HG03135 (cell line): ENCODE data around the gene PADI1.

Source experiments
- ATAC-seq: cut with Tn5 transposase; IDR thresholded peaks from one replicate; pipeline ENCODE4 v1.9.1; 2021; ENCODE audit warnings: mild to moderate bottlenecking, moderate library complexity; ENCODE audit not compliant: unreplicated experiment

Gene PADI1

DNA sequence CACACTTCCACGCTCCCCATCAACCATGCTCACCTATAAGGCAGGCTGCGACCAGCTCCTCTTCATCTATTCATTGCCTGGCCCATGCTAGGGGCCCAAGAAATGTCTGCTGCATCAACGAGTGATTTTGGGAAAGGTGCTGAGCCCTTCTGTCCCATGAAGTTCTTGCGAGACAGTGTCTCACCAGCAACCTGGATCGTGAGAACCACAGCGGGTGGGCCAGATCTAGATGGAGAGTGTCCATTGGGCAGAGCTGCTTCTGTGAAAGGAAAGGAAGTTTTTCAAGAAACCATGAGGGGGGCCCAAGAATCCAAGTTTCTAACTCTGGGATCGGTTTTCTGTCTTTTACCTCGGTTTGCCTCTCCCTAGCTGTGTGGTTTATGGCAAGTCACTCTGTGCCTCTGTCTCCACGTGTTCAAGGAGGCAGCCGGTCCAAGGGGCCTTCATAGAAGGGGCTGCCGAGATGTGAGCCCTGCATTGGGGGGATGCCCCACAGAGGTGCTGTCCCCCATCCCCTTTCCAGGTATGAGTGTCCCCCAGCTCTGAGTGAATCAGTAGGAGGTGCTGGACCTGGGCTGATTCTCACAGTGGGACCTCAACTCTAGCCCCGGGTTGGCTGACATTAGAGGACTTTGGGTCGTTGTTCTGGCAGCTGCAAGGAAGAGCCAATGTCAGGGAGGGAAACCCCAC lies 8.3 kb upstream of the PADI1 start:
- no peak for ATAC-seq

DNA sequence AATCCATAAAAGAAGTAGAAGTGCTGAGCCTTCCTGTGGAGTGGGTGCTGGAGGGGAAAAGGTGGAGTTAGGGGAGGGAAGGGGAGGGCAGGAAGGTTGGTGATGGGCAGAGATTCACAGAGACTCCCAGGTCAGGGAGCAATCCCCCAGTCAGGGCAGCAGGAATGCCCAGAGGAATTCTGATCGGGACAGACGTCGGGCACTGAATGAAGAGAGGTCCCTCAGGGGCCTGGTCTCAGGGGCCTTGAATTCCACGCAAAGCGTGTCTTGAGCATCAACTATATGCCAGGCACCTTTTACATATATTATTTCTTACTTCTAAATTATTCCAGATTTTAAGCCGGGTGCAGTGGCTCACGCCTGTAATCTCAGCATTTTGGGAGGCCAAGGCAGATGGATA lies 7.2 kb upstream of the PADI1 start:
- no peak for ATAC-seq

DNA sequence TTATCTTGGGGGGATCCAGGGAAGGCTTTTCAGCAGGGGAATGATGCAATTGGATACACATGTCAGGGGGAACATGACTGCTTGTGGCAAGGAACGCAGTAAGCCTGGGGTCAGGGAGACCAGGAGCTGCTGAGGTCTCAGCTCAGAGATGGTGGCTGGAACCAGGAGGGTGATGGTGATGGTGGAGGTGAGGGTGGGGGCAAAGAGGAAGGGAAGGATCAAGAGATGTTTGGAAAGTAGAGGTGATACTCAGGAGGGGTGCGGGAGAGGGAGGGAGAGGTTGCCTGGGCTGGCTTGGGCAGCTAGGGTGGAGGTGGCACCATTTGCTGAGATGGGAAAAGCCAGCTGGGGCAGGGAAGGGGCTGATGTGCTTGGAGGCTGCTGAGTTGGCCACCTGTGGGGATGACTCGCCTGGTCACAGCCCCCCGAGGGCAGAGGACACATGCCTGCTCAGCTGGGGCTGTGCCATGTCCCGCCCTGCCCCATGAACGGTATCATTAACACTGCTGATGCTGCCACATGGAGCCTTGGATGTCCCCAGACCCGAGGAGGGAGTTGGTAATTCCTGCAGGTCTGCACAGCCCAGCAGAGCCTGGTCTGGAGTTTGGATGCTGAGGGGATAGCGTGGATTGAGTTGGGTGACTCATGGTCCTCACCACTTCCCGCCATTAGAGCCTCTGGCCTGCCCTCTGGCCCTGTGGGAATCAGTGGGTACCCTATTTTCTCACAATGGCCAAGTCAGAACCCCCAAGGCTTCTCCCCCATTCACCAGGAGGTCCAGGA lies 6.3 kb upstream of the PADI1 start:
- no peak for ATAC-seq

DNA sequence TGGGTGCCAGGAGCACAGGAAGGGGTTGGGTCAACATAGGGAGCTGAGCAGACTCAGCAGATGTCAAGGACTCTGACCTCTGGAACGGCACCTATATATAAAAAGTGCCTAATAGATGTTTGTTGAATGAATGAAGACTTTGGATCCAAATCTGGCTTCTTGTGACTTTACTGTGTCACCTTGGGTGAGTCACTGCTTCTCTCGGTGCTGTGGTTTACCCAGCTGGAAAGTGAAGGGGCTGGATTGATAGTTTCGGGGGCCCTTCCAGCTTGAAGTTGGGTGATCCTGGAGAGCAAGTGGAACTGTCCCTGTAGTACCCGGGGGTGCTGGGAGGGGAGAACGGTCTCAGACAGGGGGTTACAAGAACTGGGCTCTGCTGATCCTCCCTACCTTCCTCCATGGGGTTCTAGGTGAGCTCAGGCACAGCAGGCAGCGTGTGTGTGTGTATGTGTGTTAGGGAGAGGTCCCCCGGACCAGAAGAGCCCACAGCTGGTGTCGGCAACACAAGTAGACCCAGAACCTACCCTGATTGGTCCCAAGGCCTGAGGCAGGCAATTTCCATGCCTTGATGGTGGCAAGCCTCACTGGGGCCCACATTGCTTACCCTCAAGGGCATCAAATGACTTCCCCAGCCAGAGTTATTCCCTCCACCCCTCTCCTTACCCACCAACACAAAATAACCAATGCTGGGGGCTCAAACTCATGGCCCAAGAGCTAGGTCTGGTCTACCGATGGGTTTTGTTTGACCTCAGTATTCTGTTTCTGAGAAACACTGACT lies 5.5 kb upstream of the PADI1 start:
- ATAC-seq, result no peak

DNA sequence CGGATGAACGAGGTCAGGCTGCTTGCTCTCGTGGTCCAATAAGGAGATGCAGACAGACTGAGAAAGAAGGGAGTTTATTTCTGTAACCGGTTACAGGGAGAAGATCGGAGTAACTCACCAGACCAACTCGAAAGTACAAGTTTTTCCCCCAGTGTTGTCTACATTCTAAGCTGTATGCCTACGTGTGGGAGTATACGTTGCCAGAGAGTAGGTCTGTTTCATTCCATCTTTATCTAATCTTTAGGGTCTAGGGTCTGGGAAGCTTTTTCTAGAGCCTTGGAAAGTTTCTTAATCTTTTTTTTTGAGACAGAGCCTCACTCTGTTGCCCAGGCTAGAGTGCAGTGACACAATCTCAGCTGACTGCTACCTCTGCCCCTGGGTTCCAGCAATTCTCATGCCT lies 4.7 kb upstream of the PADI1 start:
- ATAC-seq, result no peak

DNA sequence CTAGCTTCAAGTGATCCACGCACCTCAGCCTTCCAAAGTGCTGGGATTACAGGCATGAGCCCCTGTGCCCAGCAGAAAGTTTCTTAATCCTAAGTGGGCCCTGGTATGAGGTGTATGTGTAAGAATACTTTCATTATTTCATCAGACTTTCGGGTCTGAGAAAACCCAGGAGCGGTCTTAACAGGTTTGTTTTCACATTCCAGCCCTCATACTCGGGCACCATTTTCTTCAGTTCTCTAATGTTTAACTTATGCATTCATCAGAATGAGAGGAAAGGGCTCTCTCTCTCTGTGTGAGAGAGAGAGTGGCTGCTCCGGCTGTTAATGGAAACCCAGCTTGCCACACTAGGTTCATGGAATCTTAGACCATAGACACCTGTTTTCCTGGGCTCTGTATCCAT lies 4.2 kb upstream of the PADI1 start:
- no peak for ATAC-seq

DNA sequence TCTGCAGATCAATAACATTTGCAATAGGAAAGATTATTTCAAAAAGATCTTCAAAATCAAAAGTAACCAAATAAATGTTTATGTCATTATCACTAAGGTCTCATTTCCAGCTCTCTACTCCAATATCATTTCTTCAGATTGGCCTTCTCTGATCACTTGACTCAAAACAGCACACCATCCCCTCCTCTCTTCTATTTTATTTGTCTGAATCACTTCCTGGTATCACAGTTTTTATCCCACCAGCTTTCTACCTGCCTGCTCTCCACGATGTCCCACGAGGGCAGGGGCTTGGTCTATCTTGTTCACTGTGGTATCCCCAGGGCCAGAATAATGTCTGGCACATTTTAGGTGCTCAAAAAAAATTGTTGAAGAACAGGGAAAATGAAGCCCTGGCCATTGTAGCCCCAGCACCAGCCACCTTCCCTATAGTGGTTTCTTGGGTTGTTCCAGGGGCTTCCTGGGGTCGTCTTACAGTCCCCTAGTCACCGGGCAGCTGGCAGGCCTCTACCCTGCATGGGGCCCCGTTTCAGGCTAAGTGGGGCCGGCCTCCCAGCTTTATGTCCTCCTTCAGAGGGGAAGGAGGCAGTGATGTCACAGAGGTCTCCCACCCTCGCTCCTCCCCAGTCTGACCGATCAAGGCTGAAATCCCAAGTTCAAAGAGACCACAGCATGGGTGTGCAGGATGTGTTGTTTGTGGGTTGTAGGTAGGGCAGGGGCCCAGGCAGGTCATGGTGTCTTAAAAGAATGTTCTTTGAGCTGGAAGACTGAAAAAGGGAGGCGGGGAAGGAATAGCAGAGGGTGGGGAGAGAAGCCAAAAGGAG lies 3.5 kb upstream of the PADI1 start:
- no peak for ATAC-seq

DNA sequence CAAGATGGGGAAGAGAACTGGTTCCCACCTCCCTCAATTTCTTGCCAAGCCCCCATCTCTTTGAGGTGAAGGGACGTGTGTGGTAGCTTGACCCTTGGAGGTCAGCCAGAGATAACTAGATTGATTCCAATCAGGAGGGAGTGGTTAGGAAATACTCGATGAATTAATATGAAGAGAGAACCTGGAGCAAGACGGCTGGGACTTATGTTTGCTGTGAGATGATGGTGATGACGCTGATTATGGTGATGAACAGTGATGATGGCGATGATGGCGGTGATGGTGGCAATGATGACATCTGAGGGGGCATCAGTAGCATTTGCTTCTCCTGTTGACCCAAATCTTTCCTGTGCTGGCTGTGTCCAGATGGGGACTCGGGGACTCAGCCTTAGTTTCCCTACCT lies 724 bp downstream of the PADI1 start:
- no peak for ATAC-seq

DNA sequence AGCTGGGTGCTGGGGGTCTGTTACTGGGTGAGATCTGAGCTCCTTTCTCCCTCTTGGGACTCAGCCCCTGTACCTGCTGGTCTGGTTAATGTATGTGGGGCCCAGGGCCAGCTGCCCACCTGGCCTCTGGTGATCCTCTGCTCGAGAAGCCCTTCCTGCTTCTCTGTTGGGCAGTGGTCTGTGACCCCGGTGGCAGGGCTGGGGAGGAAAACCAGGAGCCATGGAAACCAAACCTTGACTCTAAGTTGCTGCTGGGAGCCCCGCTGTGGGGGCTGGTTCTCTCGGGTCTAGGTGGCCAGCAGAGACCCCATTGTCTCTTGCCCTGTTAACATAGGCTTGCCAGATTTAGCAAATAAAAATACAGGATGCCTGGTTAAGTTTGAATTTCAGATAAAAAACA lies 1.3 kb downstream of the PADI1 start:
- no peak for ATAC-seq

DNA sequence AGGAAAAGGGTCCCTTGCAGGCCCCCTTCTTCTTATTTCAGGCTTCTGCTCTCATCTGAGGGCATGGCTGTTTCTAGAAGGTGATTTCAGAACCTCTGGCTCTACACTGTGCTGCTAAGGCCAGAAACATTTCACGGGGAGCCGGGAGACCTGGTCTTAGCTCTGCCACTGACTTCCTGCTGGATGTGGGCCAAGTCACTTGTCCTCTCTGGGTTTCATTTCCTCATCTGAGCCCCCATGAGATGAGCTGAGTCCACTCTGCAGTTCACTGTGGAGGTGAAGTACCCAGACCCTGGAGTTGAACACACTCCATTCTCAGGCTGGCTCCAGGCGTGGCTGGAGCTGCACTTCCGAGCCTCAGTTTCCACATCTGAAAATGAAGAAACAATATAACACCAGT lies 2.1 kb downstream of the PADI1 start:
- no peak for ATAC-seq

DNA sequence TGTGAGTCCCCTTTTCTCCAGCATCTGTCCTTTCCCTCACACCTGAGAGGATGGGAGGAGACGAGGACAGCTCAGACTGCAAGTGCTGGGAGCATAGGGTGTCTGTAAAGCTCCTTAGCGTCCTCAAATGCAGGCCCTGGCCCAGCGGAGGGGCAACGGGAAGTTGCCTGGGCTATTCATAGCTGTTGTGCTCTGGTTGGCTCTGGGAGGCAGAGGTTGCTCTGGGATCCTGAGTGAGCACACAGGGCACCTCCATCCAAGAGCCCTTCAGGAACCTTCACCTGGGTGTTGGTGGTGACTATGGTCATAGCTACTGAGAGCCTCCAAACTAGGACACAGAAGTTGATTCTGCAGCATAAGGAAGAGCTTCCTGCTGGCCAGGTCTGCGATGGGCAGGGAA lies 2.6 kb downstream of the PADI1 start:
- ATAC-seq, result no peak

DNA sequence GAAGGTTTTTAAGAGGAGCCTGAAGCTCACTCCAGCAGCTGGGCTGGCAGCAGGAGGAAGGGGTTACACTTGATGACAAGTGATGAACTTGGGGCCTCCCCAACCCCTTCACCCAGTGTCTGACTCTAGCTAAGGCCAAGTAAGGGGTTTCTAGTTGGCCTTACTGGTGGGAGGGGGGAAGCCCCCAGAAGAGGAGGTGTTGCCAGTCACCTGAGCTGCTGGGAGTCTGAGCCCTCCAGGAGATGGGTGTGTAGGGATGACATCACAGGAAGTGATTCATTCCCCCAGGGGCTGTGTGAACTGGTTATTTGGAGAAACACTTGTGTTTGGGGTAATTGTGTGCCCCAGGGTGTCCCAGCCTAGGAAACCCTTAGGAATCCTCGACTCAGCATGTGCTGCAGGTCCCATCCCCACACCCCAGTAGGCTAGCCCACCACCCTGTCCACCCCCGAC lies 3.1 kb downstream of the PADI1 start:
- peak; percentile 42 for ATAC-seq

DNA sequence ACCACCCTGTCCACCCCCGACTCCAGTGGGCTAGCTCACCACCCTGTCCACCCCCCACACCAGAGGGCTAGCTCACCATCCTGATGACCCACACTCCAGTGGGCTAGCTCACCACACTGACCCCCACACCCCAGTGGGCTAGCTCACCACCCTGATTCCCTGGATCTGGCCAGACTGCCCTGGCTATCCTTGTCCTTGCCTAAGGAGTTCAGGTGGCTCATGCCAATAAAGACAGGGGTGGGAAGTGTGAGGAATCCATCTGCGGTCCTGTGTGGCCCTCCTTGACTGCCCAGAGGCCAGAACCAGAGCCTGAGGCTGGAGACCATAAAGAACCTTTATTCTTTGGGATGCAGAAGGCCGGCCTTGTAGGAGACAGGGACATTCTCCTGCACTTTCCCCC lies 3.6 kb downstream of the PADI1 start:
- ATAC-seq, result no peak

DNA sequence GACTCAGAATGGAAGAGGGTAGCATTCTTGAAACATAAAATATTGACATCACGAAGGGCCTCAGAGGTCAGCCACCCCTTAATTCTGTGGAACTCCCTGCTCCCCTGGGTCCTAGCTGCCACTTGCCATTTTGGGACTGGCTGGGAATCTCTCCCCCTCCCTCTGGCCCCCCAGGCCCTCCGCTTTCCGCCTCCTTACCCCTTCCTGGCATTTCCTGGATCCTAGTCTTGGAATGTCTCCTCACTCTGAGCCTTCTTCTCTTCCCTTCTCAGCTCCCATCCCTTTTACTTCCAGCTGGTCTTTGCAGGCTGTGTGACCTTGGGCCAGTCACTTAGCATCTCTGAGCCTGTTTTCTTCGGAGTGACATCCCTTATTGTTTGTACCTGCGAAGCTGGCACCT lies 4.5 kb downstream of the PADI1 start:
- ATAC-seq, result no peak

DNA sequence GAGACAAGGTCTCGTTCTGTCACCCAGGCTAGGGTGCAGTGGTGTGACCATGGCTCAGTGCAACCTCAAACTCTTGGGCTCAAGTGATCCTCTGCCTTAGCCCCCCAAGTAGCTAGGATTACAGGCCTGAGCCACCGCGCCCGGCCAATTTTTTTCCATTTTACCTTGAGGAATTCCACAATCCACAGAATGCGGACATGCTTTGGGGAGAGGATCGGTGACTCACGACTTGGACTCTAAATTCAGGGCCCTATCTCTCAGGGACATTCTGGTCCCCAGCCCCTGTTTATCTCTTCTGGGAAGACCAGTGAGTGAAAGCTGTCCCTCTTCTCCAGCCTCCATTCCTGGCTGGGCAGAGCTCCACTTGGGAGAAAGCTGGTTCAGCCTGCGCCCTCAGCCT lies 5.2 kb downstream of the PADI1 start:
- no peak for ATAC-seq

DNA sequence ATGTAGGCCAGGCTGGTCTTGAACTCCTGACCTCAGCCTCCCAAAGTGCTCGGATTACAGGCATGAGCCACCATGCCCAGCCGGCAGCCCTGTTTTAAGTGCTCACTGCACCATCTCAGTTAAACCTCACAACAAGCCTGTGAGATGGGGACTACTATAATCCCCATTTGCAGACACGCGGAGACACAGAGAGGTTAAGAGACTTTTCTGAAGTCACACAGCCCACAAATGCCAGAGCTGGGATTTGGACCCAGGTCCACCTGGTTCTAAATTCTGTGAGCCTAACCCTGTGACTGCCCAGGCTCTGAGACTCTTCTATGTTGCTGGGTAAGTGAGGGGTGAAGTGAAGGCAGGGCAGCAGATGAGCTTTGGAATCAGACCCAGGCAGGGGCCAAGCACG lies 6.4 kb downstream of the PADI1 start:
- no peak for ATAC-seq

DNA sequence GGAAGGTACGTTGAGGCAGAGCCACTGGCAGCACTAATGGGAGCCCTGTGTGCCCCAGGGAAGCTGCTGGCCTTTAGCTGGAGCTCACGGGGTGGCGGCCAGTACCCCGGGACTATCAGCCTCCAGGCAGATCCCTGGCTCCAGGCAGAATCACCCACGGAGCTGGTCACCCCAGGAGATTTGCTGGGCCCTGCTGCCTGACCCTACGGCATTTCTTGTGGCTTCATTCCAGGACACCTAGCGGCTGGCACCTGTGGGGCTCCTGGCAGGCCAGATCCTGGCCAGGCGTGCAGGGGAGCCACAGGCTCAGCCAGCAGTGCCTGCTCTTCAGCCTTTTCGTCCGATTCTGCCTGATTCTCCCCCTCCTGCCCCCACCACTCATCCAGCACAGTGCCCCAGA lies 7.1 kb downstream of the PADI1 start:
- no peak for ATAC-seq

DNA sequence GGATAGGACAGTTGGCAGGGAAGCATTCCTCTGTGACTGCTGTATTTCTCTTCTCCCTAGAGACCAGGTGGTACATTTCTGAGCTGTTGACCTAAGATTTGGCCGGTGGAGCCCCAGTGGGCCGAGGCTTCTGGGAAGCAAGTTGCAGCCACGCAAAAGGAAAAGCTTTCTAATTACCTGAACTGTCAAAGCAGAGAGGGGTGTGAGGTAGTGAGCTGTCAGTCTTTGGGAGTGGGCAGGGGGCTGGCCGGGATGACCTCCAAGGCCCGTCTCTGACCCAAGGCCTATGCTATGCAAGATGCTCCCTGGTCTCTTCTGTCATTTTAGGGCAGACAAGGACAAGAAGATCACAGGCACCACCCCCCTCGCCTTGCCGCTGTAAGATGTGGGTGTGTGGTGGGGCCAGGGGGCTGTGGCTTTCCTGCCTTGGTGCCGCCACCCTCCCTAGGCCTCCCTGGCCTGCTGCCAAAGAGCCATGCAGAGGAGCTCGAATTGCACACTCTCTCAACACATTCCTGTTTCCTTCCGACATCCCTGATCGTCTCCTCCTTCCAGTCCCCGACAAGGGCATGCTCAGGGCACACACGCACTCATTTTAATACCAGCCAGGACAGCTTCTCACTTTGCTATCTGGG lies 7.7 kb downstream of the PADI1 start:
- no peak for ATAC-seq

DNA sequence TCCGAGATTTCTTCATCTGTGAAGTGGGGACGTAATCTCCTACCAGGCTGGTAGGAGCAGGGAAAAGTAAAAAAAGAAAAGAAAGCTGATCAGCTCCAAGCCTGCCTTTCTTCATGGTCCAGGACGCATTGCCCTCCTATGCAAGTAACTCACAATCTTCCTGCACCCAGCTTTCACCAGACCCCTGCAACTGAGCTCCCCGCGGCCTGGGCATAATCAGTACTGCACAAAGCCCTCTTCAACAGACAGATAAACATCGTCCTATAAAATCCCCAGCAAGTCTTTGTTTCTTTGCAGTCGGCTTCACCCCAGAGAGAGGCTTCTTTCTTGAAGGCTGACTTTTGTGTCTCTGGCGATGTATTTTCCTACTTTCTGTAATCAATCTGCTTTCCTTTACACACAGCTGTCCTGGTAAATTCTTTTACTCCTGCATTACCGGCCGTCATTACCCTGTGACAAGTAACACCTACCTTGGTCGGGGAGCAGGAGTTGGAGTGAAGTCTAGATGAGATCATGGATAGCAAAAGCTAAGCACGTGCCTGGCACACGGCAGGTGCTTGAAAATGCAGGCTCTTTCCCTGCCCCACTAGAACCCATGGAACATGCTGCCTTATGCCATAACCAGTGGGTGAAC lies 8.3 kb downstream of the PADI1 start:
- ATAC-seq, result no peak

DNA sequence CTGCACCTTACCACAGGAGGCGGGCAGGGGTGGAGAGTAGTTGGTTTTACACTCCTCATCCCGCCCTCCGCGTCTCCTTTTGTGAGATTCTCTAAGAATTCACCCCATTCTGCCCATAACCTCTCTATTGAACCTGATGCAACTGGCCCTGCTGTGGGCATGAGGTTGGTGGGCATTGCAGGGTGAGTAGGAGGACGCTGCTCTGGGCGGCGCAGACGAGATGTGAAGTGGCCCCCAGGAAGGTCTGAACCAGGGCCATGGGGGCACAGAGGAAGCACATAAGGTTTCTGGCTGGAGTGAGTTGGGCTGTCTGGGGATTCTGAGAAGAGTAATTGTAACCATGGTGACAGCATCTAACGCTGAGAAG lies 8.8 kb downstream of the PADI1 start:
- no peak for ATAC-seq
